Common myeloid progenitor, CD34-positive (primary cell): ENCODE measurements around the gene KDR.

ENCODE experiments used
- CTCF ChIA-PET: fragments of 350-600 bp; sonication (Branson Sonifier 250); formaldehyde crosslinking; loops from one replicate; lab custom pipeline; 2021; ENCODE audit warnings: antibody characterized with exemption; lab: Charles Lee
- POLR2A ChIA-PET: fragments of 350-600 bp; sonication (Branson Sonifier 250); formaldehyde crosslinking; loops from one replicate; lab custom pipeline; 2021; ENCODE audit warnings: antibody characterized with exemption; lab: Charles Lee
- DNase-seq, 3 donors: peaks; one replicate each; pipeline versions ENCODE4 v3.0.0 to v3.0.0-alpha.2; 2013
- H3K27ac ChIP-seq, 2 experiments: 1 replicate in 1 of 2; 2 replicates in 1 of 2; pipeline ENCODE4 v1.7.0; 2013; ENCODE audit warnings: inconsistent platforms in 2 of 2, low read length in 2 of 2, mild to moderate bottlenecking in 2 of 2, low read depth in 1 of 2, moderate library complexity in 1 of 2; ENCODE audit not compliant: severe bottlenecking in 2 of 2, insufficient read depth in 1 of 2, poor library complexity in 1 of 2
- H3K27me3 ChIP-seq, 5 experiments: replicated peaks in 2 of 5; 1 replicate in 3 of 5; 2 replicates in 2 of 5; pipeline versions ENCODE4 v1.6.1 to v1.7.0; 2013; ENCODE audit warnings: low read length in 4 of 5, mild to moderate bottlenecking in 2 of 5, moderate library complexity in 2 of 5, inconsistent platforms in 1 of 5; ENCODE audit not compliant: insufficient read depth in 5 of 5, control insufficient read depth in 4 of 5
- H3K36me3 ChIP-seq, 4 experiments: 1 replicate in 2 of 4; 2 replicates in 2 of 4; pipeline versions ENCODE4 v1.6.1 to v1.7.0; 2013; ENCODE audit warnings: low read length in 3 of 4, control low read depth in 1 of 4, mild to moderate bottlenecking in 1 of 4; ENCODE audit not compliant: control insufficient read depth in 4 of 4, insufficient read depth in 4 of 4
- H3K4me1 ChIP-seq, 4 experiments: 1 replicate in 3 of 4; 2 replicates in 1 of 4; pipeline versions ENCODE4 v1.6.1 to v1.7.1; 2013; ENCODE audit warnings: low read length in 3 of 4, mild to moderate bottlenecking in 3 of 4, control low read depth in 1 of 4, inconsistent platforms in 1 of 4, moderate library complexity in 1 of 4; ENCODE audit not compliant: control insufficient read depth in 4 of 4, insufficient read depth in 4 of 4; ENCODE audit errors: control extremely low read depth in 1 of 4
- H3K4me3 ChIP-seq, 7 experiments: 1 replicate in 4 of 7; 2 replicates in 3 of 7; pipeline versions ENCODE4 v1.5.1 to v1.7.0; 2013; ENCODE audit warnings: mild to moderate bottlenecking in 7 of 7, low read length in 6 of 7, moderate library complexity in 6 of 7, inconsistent platforms in 2 of 7, low read depth in 2 of 7, control low read depth in 1 of 7; ENCODE audit not compliant: insufficient read depth in 4 of 7, control insufficient read depth in 1 of 7; ENCODE audit errors: extremely low read depth in 1 of 7
- H3K9me3 ChIP-seq, 5 experiments: 1 replicate in 4 of 5; 2 replicates in 1 of 5; pipeline versions ENCODE4 v1.6.1 to v1.7.1; 2013; ENCODE audit warnings: low read length in 4 of 5, mild to moderate bottlenecking in 2 of 5, inconsistent platforms in 1 of 5, low read depth in 1 of 5, moderate library complexity in 1 of 5; ENCODE audit not compliant: control insufficient read depth in 4 of 5, insufficient read depth in 2 of 5; ENCODE audit errors: control extremely low read depth in 1 of 5
- WGBS: methylation state at CpG from one replicate; pipeline ENCODE4 v1.1.5; 2013; ENCODE audit not compliant: insufficient coverage; 5-methylcytosine and 5-hydroxymethylcytosine counted together

KDR gene

GRCh38 chr4:55111601-55112000, 13.8 kb downstream of the KDR start:
- no peaks in the 10 kb centered on the region for H3K9me3 ChIP-seq
- H3K4me1 ChIP-seq: no peaks in the 10 kb centered on the region
- H3K4me3 ChIP-seq: no peak overlapping the region
- no peaks in the 10 kb centered on the region for H3K36me3 ChIP-seq
- DNase-seq: no peak
- POLR2A ChIA-PET: no interaction called here
- no peak overlapping the region for H3K27ac ChIP-seq
- WGBS: 100% methylated on average over 1 of the region's 1 CpG
- peaks cover 0 to 3% (median 0%) of the 10 kb centered on the region in 5 experiments for H3K27me3 ChIP-seq
- CTCF ChIA-PET: no interaction called here

- Histone ChIP-seq H3K4me1 (no peaks in the 10 kb centered on the region), H3K4me3 (no peak overlapping the region), H3K27ac (no peak overlapping the region), H3K36me3 (no peaks in the 10 kb centered on the region), H3K9me3 (no peaks in the 10 kb centered on the region), H3K27me3 (peaks cover 0 to 3% (median 0%) of the 10 kb centered on the region in 5 experiments)
- 91% methylated on average over 4 of the region's 8 CpGs for WGBS
- POLR2A ChIA-PET: no interaction called here
- no peak for DNase-seq
- CTCF ChIA-PET: no interaction called here
Observed at GRCh38 chr4:55110131-55110530, 15.3 kb downstream of the KDR start.

- Histone ChIP-seq H3K36me3 (no peaks in the 10 kb centered on the region), H3K27me3 (peaks cover 0 to 4% (median 0%) of the 10 kb centered on the region in 5 experiments), H3K4me3 (no peak overlapping the region), H3K27ac (no peak overlapping the region), H3K4me1 (no peaks in the 10 kb centered on the region), H3K9me3 (no peaks in the 10 kb centered on the region)
- POLR2A ChIA-PET: no interaction called here
- DNase-seq: no peak
- 14% methylated on average over 1 of the region's 3 CpGs for WGBS
- CTCF ChIA-PET: no interaction called here
Observed at GRCh38 chr4:55107054-55107453, 18.3 kb downstream of the KDR start.

- Histone ChIP-seq H3K27ac (no peak overlapping the region), H3K27me3 (peaks cover 0 to 8% (median 0%) of the 10 kb centered on the region in 5 experiments), H3K9me3 (no peaks in the 10 kb centered on the region), H3K36me3 (no peaks in the 10 kb centered on the region), H3K4me1 (no peaks in the 10 kb centered on the region), H3K4me3 (no peak overlapping the region)
- WGBS: 100% methylated on average over 2 of the region's 3 CpGs
- ChIA-PET CTCF (no interaction called here), POLR2A (no interaction called here)
- no peak for DNase-seq
Observed at GRCh38 chr4:55103224-55103623, 22.2 kb downstream of the KDR start.

GRCh38 chr4:55099816-55100215, 25.6 kb downstream of the KDR start:
- no peak overlapping the region for H3K4me3 ChIP-seq
- no peak for DNase-seq
- no peak overlapping the region for H3K27ac ChIP-seq
- 100% methylated on average over 3 of the region's 4 CpGs for WGBS
- ChIA-PET CTCF (no interaction called here), POLR2A (no interaction called here)
- H3K4me1 ChIP-seq: no peaks in the 10 kb centered on the region
- H3K27me3 ChIP-seq: peaks cover 0 to 4% (median 0%) of the 10 kb centered on the region in 5 experiments
- H3K36me3 ChIP-seq: no peaks in the 10 kb centered on the region
- no peaks in the 10 kb centered on the region for H3K9me3 ChIP-seq

GRCh38 chr4:55098456-55099204, 26.8 kb downstream of the KDR start:
- Histone ChIP-seq H3K9me3 (no peaks in the 10 kb centered on the region), H3K36me3 (no peaks in the 10 kb centered on the region), H3K27ac (no peak overlapping the region), H3K27me3 (peaks cover 0 to 4% (median 0%) of the 10 kb centered on the region in 5 experiments), H3K4me1 (no peaks in the 10 kb centered on the region), H3K4me3 (no peak overlapping the region)
- WGBS: 100% methylated on average over 6 of the region's 10 CpGs
- ChIA-PET CTCF (no interaction called here), POLR2A (no interaction called here)
- no peak for DNase-seq

- H3K27me3 ChIP-seq: peaks cover 0 to 6% (median 0%) of the 10 kb centered on the region in 5 experiments
- H3K9me3 ChIP-seq: no peaks in the 10 kb centered on the region
- no peak overlapping the region for H3K4me3 ChIP-seq
- no peaks in the 10 kb centered on the region for H3K36me3 ChIP-seq
- H3K4me1 ChIP-seq: no peaks in the 10 kb centered on the region
- ChIA-PET CTCF (no interaction called here), POLR2A (no interaction called here)
- no peak overlapping the region for H3K27ac ChIP-seq
- 100% methylated on average over 1 of the region's 4 CpGs for WGBS
- no peak for DNase-seq
Observed at GRCh38 chr4:55096619-55097018, 28.8 kb downstream of the KDR start.
